ENCODE data around the gene TTPAL. TPM values are rescaled to one million over a fixed set of nuclear protein-coding genes. Genes with fewer than 3 reads are reported as not detected.

The TTPAL gene
- total RNA-seq, 4 donors from 2014 or later, result 9.6 to 18.2 (median 13.0) TPM

DNA sequence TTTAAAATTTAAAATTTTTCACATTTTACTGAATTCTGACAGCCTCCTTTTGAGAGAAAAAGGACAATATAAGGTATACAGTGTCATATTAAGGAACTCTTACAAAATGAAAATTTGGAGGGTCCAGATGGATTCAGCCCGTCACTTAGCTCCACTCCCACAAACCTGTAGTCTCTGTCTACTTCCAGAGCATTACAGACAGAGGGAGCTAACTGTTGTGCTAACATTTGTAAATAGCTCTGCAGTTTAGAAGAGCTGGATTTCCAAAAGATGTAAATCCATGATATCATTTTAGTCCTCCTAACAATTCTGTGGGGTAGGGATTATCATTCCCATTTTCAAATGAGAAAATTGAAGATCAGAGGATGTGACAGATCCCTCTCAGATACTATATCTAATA is 62.3 kb downstream of the TTPAL start:
- peaks cover 12 to 88% (median 72%) of the 10 kb centered on the region in 4 donors for H3K4me1 ChIP-seq
- TF ChIP-seq CTCF (IDR thresholded peaks at IDR 0.05) (peak; percentile 36 to 57 (median 36)), POLR2A (IDR thresholded peaks at IDR 0.05; ENCODE audit: low read depth) (no peak)
- no peak for DNase-seq (ENCODE audit: extremely low spot score)
- 41% methylated on average over 1 of the region's 1 CpG for WGBS
- H3K4me3 ChIP-seq, result no peak overlapping the region
- peak overlapping the region; percentile 78 to 91 (median 86) for H3K27ac ChIP-seq (replicated peaks in 1 of 4)
- intact Hi-C loops (cut with DNase I), result no loop called here
- H3K9me3 ChIP-seq, result no peaks in the 10 kb centered on the region
- no peaks in the 10 kb centered on the region for H3K27me3 ChIP-seq
- H3K36me3 ChIP-seq, result no peaks in the 10 kb centered on the region

- intact Hi-C loops (cut with DNase I), result no loop called here
- 56% methylated on average over 6 of the region's 6 CpGs for WGBS
- DNase-seq (ENCODE audit: extremely low spot score), result no peak
Measured at GRCh38 chr20:44540834-44541233, 65.2 kb downstream of the TTPAL start.

GRCh38 chr20:44541992-44542391 is 66.3 kb downstream of the TTPAL start:
- Histone ChIP-seq H3K27me3 (no peaks in the 10 kb centered on the region), H3K9me3 (no peaks in the 10 kb centered on the region), H3K4me1 (peaks cover 22 to 71% (median 61%) of the 10 kb centered on the region in 4 donors), H3K36me3 (no peaks in the 10 kb centered on the region), H3K27ac (replicated peaks in 1 of 4) (peak overlapping the region; percentile 68 to 91 (median 86)), H3K4me3 (peak overlapping the region in 1 of 4 donors; percentile 13)
- no peak for DNase-seq (ENCODE audit: extremely low spot score)
- intact Hi-C loops (cut with DNase I), result no loop called here
- TF ChIP-seq POLR2AphosphoS5 (IDR thresholded peaks at IDR 0.05) (no peak), POLR2A (IDR thresholded peaks at IDR 0.05; ENCODE audit: low read depth) (no peak), EP300 (IDR thresholded peaks at IDR 0.05) (no peak), CTCF (IDR thresholded peaks at IDR 0.05) (no peak)
- WGBS, result 57% methylated on average over 4 of the region's 4 CpGs

More at GRCh38 chr20:44540834-44541233, 65.2 kb downstream of the TTPAL start:
- Histone ChIP-seq H3K4me3 (no peak overlapping the region), H3K27ac (replicated peaks in 1 of 4) (peak overlapping the region; percentile 68 to 91 (median 86)), H3K36me3 (no peaks in the 10 kb centered on the region), H3K4me1 (peaks cover 22 to 77% (median 62%) of the 10 kb centered on the region in 4 donors), H3K9me3 (no peaks in the 10 kb centered on the region), H3K27me3 (no peaks in the 10 kb centered on the region)
- TF ChIP-seq POLR2AphosphoS5 (IDR thresholded peaks at IDR 0.05) (no peak), POLR2A (IDR thresholded peaks at IDR 0.05; ENCODE audit: low read depth) (no peak), EP300 (IDR thresholded peaks at IDR 0.05) (no peak), CTCF (IDR thresholded peaks at IDR 0.05) (no peak)

DNA sequence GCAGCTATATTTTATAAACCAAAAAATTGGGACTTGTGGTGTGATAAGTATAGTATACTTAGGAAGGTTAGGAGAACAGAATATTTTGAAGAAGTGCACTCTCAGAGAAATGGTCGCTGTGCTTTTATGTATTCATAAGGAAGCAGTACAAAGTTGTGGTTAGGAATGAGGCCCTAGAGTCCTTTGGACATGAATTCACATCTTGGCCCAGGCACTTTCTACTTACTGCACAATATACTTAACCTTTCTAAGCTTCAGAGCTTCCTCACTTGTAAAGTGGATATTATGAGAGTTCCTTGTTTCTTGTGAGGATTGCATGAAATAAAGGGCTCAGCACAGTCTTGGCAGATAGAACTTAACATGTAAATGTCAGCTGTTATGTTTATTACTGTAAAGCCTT is 67.2 kb downstream of the TTPAL start:
- Histone ChIP-seq H3K27me3 (no peaks in the 10 kb centered on the region), H3K9me3 (no peaks in the 10 kb centered on the region), H3K4me1 (peaks cover 24 to 75% (median 68%) of the 10 kb centered on the region in 4 donors), H3K4me3 (no peak overlapping the region), H3K27ac (replicated peaks in 1 of 4) (peak overlapping the region; percentile 68 to 91 (median 86)), H3K36me3 (no peaks in the 10 kb centered on the region)
- DNase-seq (ENCODE audit: extremely low spot score), result no peak
- WGBS, result 63% methylated on average over 1 of the region's 1 CpG
- TF ChIP-seq CTCF (IDR thresholded peaks at IDR 0.05) (no peak), POLR2A (IDR thresholded peaks at IDR 0.05; ENCODE audit: low read depth) (no peak), EP300 (IDR thresholded peaks at IDR 0.05) (no peak), POLR2AphosphoS5 (IDR thresholded peaks at IDR 0.05) (no peak)
- intact Hi-C loops (cut with DNase I), result no loop called here

DNA sequence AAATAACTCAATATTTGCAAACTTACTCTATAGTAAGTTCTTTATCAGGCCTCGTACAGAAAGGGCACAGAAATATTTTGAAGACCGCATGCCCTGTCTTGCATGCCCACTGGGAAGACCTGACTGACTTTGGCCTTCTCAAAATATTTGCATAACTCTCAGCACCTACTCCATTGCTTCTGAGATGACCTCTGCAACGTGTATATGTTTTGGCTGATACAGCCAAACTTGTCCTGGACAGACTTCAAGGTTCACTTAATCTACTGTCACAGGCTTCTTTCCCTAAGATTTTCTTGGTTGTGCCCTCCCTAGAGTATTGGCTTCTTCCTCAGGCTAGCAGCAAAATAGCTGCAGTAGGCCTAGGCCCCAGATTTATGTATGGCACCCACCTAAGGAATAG is 67.7 kb downstream of the TTPAL start:
- TF ChIP-seq CTCF (IDR thresholded peaks at IDR 0.05), result no peak
- no peak for TF ChIP-seq EP300 (IDR thresholded peaks at IDR 0.05)
- TF ChIP-seq POLR2A (IDR thresholded peaks at IDR 0.05; ENCODE audit: low read depth), result no peak
- TF ChIP-seq POLR2AphosphoS5 (IDR thresholded peaks at IDR 0.05), result no peak
- Histone ChIP-seq H3K36me3 (no peaks in the 10 kb centered on the region), H3K4me1 (peaks cover 29 to 76% (median 70%) of the 10 kb centered on the region in 4 donors), H3K27me3 (no peaks in the 10 kb centered on the region), H3K4me3 (no peak overlapping the region), H3K27ac (replicated peaks in 1 of 4) (peak overlapping the region; percentile 68 to 91 (median 86)), H3K9me3 (no peaks in the 10 kb centered on the region)
- WGBS, result 46% methylated on average over 3 of the region's 3 CpGs
- intact Hi-C loops (cut with DNase I), result no loop called here
- DNase-seq (ENCODE audit: extremely low spot score), result no peak

Data from esophagus muscularis mucosa (tissue), 4 donors.